Prostate gland (tissue), 2 donors: Measurements from ENCODE around the gene EPS15. TPM values are rescaled to one million over a fixed set of nuclear protein-coding genes. Genes with fewer than 3 reads are reported as not detected.

Experiments used
- DNase-seq: peaks from one replicate; pipeline ENCODE4 v3.0.0-alpha.2; 2019; ENCODE audit warnings: low spot score
- H3K27ac ChIP-seq, 2 donors: fragments of 200-600 bp; sonication (generic); 2 replicates each; pipeline ENCODE4 v1.5.1; 2017 to 2019
- H3K27me3 ChIP-seq: fragments of 200-600 bp; sonication (generic); replicated peaks from 2 replicates; pipeline ENCODE4 v1.5.1; 2019; ENCODE audit not compliant: insufficient read depth
- H3K36me3 ChIP-seq, 2 donors: fragments of 200-600 bp; sonication (generic); 1 replicate in 1 of 2; 2 replicates in 1 of 2; pipeline versions ENCODE4 v1.5.1 to v1.8.1; 2017 to 2019
- H3K4me1 ChIP-seq: fragments of 200-600 bp; sonication (generic); replicated peaks from 2 replicates; pipeline ENCODE4 v1.5.1; 2019
- H3K4me3 ChIP-seq, 2 donors: fragments of 200-600 bp; sonication (generic); 2 replicates each; pipeline ENCODE4 v1.5.1; 2017 to 2019
- H3K9me3 ChIP-seq: fragments of 200-600 bp; sonication (generic); 2 replicates; pipeline ENCODE4 v1.5.1; 2017
- POLR2A ChIP-seq: fragments of 450-650 bp; IDR thresholded peaks from one replicate; pipeline ENCODE4 v1.6.1; 2016; ENCODE audit warnings: antibody characterized with exemption, mild to moderate bottlenecking
- POLR2AphosphoS5 ChIP-seq: sonication (generic); formaldehyde crosslinking; IDR thresholded peaks from one replicate; pipeline ENCODE4 v1.6.1; 2017; ENCODE audit warnings: antibody characterized with exemption
- WGBS: methylation state at CpG from one replicate; pipeline ENCODE4 v1.1.5; 2018; 5-methylcytosine and 5-hydroxymethylcytosine counted together
- intact Hi-C: fragments of 100-400 bp; cut with DNase I; formaldehyde crosslinking; loops from one replicate; pipeline ENCODE4 v1.14.2; 2022
- total RNA-seq, 2 donors: library from RNA; depleted of rRNA; stranded (reverse); fragments of >200 nt; gene quantifications; one replicate each; pipeline ENCODE4 v1.1.0, GENCODE V29; 2016
- TF ChIP-seq, protein P1 (sequence below), 4 experiments: fragments of 200-600 bp in 2 of 4; fragments of 450-650 bp in 2 of 4; sonication (generic) in 2 of 4; IDR thresholded peaks; 1 replicate in 3 of 4; 2 replicates in 1 of 4; pipeline ENCODE4 v1.5.1; 2016 to 2019; ENCODE audit warnings: antibody characterized with exemption in 4 of 4, mild to moderate bottlenecking in 2 of 4, moderate library complexity in 2 of 4

Gene EPS15
- total RNA-seq, 2 donors from 2014 or later = 62.4 to 70.4 TPM

DNA sequence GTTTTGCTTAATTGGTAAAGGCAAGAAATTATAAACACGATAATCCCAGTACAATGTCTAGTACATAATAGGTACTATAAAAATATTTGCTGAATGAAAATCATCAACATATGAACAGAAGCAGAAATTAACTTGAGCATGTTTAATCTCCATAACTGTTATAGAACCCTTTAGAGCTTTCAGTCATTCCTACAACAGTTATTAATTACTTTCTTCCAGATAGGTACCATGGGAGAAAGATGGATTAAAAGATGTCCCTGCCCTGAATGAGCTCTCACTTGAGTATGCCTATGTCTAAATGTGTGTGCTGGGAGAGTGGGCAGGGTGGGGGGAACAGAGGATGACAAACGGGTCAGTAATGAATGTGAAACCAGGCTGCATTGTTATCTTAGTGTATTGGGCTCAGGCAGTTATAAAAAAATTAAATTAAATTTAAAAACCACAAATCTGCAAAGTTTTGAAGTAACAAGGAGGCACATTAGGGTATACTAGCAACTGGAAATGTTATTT lies 2.4 kb downstream of the EPS15 start:
- Histone ChIP-seq H3K4me1 (peaks cover 2% of the 10 kb centered on the region), H3K36me3 (no peaks in the 10 kb centered on the region), H3K27ac (peak overlapping the region; percentile 81 to 94), H3K27me3 (no peaks in the 10 kb centered on the region), H3K4me3 (peak overlapping the region in 1 of 2 donors; percentile 95), H3K9me3 (no peaks in the 10 kb centered on the region)
- intact Hi-C loops = no loop called here
- 32% methylated on average over 2 of the region's 2 CpGs for WGBS
- TF ChIP-seq POLR2A = no peak
- no peak for TF ChIP-seq POLR2AphosphoS5
- TF ChIP-seq, protein P1, sequence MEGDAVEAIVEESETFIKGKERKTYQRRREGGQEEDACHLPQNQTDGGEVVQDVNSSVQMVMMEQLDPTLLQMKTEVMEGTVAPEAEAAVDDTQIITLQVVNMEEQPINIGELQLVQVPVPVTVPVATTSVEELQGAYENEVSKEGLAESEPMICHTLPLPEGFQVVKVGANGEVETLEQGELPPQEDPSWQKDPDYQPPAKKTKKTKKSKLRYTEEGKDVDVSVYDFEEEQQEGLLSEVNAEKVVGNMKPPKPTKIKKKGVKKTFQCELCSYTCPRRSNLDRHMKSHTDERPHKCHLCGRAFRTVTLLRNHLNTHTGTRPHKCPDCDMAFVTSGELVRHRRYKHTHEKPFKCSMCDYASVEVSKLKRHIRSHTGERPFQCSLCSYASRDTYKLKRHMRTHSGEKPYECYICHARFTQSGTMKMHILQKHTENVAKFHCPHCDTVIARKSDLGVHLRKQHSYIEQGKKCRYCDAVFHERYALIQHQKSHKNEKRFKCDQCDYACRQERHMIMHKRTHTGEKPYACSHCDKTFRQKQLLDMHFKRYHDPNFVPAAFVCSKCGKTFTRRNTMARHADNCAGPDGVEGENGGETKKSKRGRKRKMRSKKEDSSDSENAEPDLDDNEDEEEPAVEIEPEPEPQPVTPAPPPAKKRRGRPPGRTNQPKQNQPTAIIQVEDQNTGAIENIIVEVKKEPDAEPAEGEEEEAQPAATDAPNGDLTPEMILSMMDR (IDR thresholded peaks at IDR 0.05) = no peak
- no peak for DNase-seq

DNA sequence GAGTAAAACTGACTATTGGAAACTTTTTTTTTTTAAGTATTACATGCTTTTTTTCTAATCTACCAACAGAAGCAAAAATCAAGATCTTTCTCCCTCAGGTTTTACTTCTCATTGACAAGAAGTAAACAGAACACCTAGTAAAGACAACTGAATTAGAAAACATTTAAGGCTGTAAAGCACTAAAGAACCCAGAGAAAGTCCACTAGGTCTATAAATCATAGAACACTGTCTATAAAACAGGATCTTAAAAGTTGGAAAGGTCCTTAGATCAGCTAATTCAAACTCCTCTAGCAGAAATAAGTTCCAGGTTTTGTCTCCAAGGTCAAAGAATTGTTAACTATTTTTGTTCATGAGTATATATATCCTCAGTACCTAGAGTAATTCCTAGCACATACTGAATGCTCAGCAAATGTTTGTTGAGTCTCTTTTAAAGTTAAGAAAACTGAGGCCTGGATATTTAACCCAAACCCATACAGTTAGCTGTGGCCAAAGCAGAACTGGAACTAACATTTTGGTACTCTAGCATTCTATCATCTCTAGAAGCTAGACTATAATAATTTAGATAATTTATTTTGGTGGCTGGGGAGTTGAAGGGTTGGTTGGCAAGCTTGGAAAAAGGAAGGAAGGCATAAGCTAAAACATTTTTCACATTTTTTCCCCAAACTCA lies 3.0 kb downstream of the EPS15 start:
- intact Hi-C loops = no loop called here
- H3K4me3 ChIP-seq = peak overlapping the region in 1 of 2 donors; percentile 95
- H3K9me3 ChIP-seq = no peaks in the 10 kb centered on the region
- H3K27me3 ChIP-seq = no peaks in the 10 kb centered on the region
- DNase-seq = no peak
- no peaks in the 10 kb centered on the region for H3K36me3 ChIP-seq
- TF ChIP-seq POLR2A (no peak), POLR2AphosphoS5 (no peak)
- TF ChIP-seq, protein P1 (IDR thresholded peaks at IDR 0.05) = no peak
- H3K4me1 ChIP-seq = peaks cover 2% of the 10 kb centered on the region
- H3K27ac ChIP-seq = peak overlapping the region; percentile 81 to 94

DNA sequence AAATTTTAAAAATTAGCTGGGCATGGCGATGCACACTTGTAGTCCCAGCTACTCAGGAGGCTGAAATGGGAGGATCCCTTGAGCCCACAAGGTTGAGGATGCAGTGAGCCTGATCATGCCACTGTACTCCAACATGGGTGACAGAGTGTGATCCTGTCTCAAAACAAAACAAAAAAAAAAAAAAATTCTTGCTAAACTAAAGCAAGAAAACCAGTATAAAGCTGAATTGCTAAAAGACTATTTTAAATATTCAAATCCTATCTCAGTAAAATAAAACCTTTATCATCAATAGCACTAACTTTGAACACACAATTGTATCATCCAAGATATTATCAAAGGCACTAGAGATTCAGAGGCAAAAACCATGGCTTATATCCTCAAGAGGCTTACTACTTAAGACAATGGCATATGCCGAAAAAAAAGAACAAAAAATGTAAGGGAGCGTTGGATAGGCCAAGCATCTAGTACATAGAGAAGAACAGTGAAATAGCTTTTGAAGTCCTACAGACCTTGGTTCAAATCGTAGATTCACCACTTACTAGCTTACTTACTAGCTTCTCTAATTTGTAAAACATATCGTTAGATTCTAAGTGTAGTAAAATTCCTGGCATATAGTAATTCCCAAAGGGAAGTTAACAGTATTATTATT lies 3.6 kb downstream of the EPS15 start:
- Histone ChIP-seq H3K27ac (peak overlapping the region; percentile 81 to 94), H3K36me3 (no peaks in the 10 kb centered on the region), H3K9me3 (no peaks in the 10 kb centered on the region), H3K4me3 (peak overlapping the region in 1 of 2 donors; percentile 3), H3K27me3 (no peaks in the 10 kb centered on the region), H3K4me1 (peaks cover 2% of the 10 kb centered on the region)
- no peak for TF ChIP-seq POLR2A
- no peak for TF ChIP-seq POLR2AphosphoS5
- TF ChIP-seq, protein P1 (IDR thresholded peaks at IDR 0.05) = no peak
- DNase-seq = no peak
- intact Hi-C loops = no loop called here
- 73% methylated on average over 5 of the region's 5 CpGs for WGBS

DNA sequence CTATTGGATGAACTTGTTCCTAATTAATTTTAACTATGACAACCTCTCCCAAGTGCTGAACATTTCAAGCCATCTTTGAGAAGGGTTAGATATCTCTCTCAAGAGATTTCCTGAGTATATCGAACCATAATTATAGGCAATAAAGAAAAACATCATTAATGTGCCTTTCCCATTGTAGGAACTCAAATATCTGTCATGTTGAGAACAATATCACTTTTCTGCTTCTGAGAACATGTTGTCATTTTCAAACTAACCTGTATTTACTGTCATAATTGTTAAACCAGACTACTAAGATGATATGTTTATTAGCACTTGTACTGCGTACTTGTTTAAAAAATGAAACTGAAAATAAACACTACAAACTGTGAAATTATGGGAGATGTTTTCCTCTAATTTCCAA lies 4.3 kb downstream of the EPS15 start:
- Histone ChIP-seq H3K4me1 (peaks cover 2% of the 10 kb centered on the region), H3K9me3 (no peaks in the 10 kb centered on the region), H3K27me3 (no peaks in the 10 kb centered on the region), H3K27ac (peak overlapping the region; percentile 81 to 94), H3K4me3 (peak overlapping the region in 1 of 2 donors; percentile 3), H3K36me3 (no peaks in the 10 kb centered on the region)
- no peak for DNase-seq
- intact Hi-C loops = no loop called here
- WGBS = 17% methylated on average over 2 of the region's 2 CpGs
- TF ChIP-seq, protein P1 (IDR thresholded peaks at IDR 0.05) = no peak
- TF ChIP-seq POLR2A (no peak), POLR2AphosphoS5 (no peak)
